Measurements from ENCODE around the gene FOXC2. TPM values are rescaled to one million over a fixed set of nuclear protein-coding genes. Genes with fewer than 3 reads are reported as not detected.

FOXC2 gene
- total and polyA plus RNA-seq, 2 experiments from 2014 or later = 1.2 to 2.5 TPM

GRCh38 chr16:86609115-86609514, 42.5 kb downstream of the FOXC2 start:
- Histone ChIP-seq H3K4me2 (ENCODE audit: unreplicated experiment) (peak overlapping the region; percentile 39), H3K4me1 (ENCODE audit: insufficient read depth) (peaks cover 31% of the 10 kb centered on the region), H3K27me3 (replicated peaks; ENCODE audit: insufficient read depth) (no peaks in the 10 kb centered on the region), H3K4me3 (peak overlapping the region; percentile 29; the same call in 1 of the 2 replicates), H4K20me1 (ENCODE audit: insufficient read depth) (no peaks in the 10 kb centered on the region), H3K9ac (peak overlapping the region; percentile 50), H2AFZ (peak overlapping the region; percentile 15), H3K79me2 (ENCODE audit: insufficient read depth) (no peaks in the 10 kb centered on the region), H3K9me3 (ENCODE audit: low read depth) (no peaks in the 10 kb centered on the region), H3K9me2 (ENCODE audit: insufficient read depth) (no peaks in the 10 kb centered on the region), H3K27ac (peak overlapping the region; percentile 81), H3K36me3 (ENCODE audit: low read depth) (no peaks in the 10 kb centered on the region), H3F3A (ENCODE audit: insufficient read depth) (peaks cover 14% of the 10 kb centered on the region)
- TF ChIP-seq EZH2phosphoT487 (IDR thresholded peaks at IDR 0.05; ENCODE audit: insufficient read depth, low read depth) (no peak), EZH2 (IDR thresholded peaks at IDR 0.05; ENCODE audit: insufficient read depth, poor library complexity, severe bottlenecking) (no peak)
- in situ Hi-C loops (cut with MboI) = no loop called here
- peak; percentile 86 for DNase-seq
- WGBS, 2 experiments (ENCODE audit: low coverage in 1 of 2, low lambda C conversion rate in 2 of 2, missing lambda C conversion rate in 2 of 2) = 30 to 37% methylated on average over 6 of the region's 6 CpGs

DNA sequence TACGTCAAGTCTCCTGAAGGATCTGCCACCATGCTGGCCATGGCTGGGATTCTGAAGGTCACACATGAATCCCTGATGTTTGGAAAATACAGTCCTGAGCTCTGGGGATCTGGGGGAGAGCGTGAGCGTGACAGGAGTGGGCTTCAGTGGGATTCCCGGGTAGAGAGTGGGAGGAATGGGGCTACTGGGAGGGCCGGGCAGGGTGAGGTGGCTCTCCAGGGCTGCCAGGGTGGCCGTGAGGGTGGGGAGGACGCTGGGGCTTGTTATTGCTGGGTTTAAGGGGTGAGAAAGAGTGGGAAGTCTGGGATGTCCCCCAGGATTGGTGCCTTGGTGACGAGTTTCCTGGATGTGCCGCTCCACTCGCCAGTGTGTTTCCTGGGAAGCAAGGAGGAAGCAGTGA, 43.0 kb downstream of the FOXC2 start:
- peaks cover 14% of the 10 kb centered on the region for H3F3A ChIP-seq (ENCODE audit: insufficient read depth)
- TF ChIP-seq EZH2phosphoT487 (IDR thresholded peaks at IDR 0.05; ENCODE audit: insufficient read depth, low read depth) = no peak
- TF ChIP-seq EZH2 (IDR thresholded peaks at IDR 0.05; ENCODE audit: insufficient read depth, poor library complexity, severe bottlenecking) = no peak
- H3K79me2 ChIP-seq (ENCODE audit: insufficient read depth) = no peaks in the 10 kb centered on the region
- in situ Hi-C loops (cut with MboI) = no loop called here
- no peaks in the 10 kb centered on the region for H4K20me1 ChIP-seq (ENCODE audit: insufficient read depth)
- H3K9me3 ChIP-seq (ENCODE audit: low read depth) = no peaks in the 10 kb centered on the region
- peaks cover 31% of the 10 kb centered on the region for H3K4me1 ChIP-seq (ENCODE audit: insufficient read depth)
- H3K4me3 ChIP-seq = peak overlapping the region; percentile 29; the same call in 1 of the 2 replicates
- H3K9me2 ChIP-seq (ENCODE audit: insufficient read depth) = no peaks in the 10 kb centered on the region
- H3K4me2 ChIP-seq (ENCODE audit: unreplicated experiment) = peak overlapping the region; percentile 39
- H3K9ac ChIP-seq = peak overlapping the region; percentile 50
- DNase-seq = no peak
- H2AFZ ChIP-seq = peak overlapping the region; percentile 15
- peak overlapping the region; percentile 81 for H3K27ac ChIP-seq
- 77 to 91% methylated on average over 7 to 10 of the region's 10 CpGs for WGBS, 2 experiments (ENCODE audit: low coverage in 1 of 2, low lambda C conversion rate in 2 of 2, missing lambda C conversion rate in 2 of 2)
- no peaks in the 10 kb centered on the region for H3K27me3 ChIP-seq (replicated peaks; ENCODE audit: insufficient read depth)
- no peaks in the 10 kb centered on the region for H3K36me3 ChIP-seq (ENCODE audit: low read depth)

DNA sequence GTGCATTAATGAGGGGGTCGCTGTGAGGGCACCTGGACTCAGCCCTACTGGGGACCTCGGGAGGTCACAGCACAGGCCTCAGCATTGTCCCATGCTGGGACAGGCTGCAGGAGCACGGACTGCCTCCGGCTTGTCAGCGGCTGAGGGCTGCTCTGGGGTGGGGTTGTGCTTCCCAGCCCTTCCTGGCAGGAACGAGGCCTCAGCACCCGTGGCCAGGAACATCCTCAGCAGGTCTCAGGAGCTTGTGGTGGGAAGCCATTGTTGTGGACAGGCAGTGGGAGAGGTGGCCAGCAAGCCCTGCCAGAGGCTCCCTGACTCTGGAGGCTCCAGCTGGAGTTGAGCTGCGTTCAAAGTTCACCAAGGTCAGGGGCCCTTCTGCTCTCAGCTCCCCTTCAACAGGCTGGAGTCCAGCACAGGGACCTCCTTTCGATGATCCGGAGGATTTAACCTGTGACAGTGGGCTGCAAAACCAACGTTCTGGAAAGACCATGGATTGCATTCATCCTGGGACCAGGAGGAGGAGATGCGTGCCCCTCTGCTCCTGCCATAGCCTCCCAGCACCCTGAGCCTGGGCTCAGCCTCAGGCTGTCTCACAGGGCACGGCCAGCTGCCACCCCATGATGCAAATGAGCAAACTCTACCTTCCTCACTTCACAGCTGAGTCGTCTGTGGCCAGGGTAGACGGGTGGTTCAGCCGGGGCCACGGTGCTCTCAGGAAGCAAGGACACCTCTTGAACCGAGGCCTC, 44.3 kb downstream of the FOXC2 start:
- no peak overlapping the region for H3K9ac ChIP-seq
- H3K9me3 ChIP-seq (ENCODE audit: low read depth) = no peaks in the 10 kb centered on the region
- peaks cover 14% of the 10 kb centered on the region for H3F3A ChIP-seq (ENCODE audit: insufficient read depth)
- no peak overlapping the region for H3K27ac ChIP-seq
- H3K27me3 ChIP-seq (replicated peaks; ENCODE audit: insufficient read depth) = no peaks in the 10 kb centered on the region
- no peak for TF ChIP-seq EZH2 (IDR thresholded peaks at IDR 0.05; ENCODE audit: insufficient read depth, poor library complexity, severe bottlenecking)
- no peak for TF ChIP-seq EZH2phosphoT487 (IDR thresholded peaks at IDR 0.05; ENCODE audit: insufficient read depth, low read depth)
- H3K4me2 ChIP-seq (ENCODE audit: unreplicated experiment) = no peak overlapping the region
- no peaks in the 10 kb centered on the region for H4K20me1 ChIP-seq (ENCODE audit: insufficient read depth)
- in situ Hi-C loops (cut with MboI) = no loop called here
- WGBS, 2 experiments (ENCODE audit: low coverage in 1 of 2, low lambda C conversion rate in 2 of 2, missing lambda C conversion rate in 2 of 2) = 77 to 78% methylated on average over 18 of the region's 18 CpGs
- no peaks in the 10 kb centered on the region for H3K9me2 ChIP-seq (ENCODE audit: insufficient read depth)
- H3K4me3 ChIP-seq = no peak overlapping the region
- H3K4me1 ChIP-seq (ENCODE audit: insufficient read depth) = peaks cover 31% of the 10 kb centered on the region
- H3K79me2 ChIP-seq (ENCODE audit: insufficient read depth) = no peaks in the 10 kb centered on the region
- DNase-seq = no peak
- H3K36me3 ChIP-seq (ENCODE audit: low read depth) = no peaks in the 10 kb centered on the region
- H2AFZ ChIP-seq = 0 out of 2 replicates have a peak overlapping the region, but pooled peaks have one; percentile 3

DNA sequence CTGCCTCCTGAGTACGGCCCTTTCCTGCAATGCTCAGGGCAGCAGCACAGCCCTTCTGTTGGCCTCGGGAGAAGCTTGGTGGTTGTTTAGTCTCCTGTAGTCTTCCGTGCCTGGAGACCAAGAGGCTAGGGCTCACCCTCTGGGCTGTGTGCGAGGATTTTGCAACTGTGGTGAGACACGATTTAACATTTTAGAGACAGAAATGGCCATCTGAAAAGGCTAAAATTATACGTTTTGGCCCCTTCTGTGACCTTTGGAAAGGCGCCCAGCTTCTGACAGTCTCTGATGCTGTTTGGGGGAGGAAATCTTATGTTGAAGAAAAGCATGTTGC, 44.9 kb downstream of the FOXC2 start:
- Histone ChIP-seq H2AFZ (0 out of 2 replicates have a peak overlapping the region, but pooled peaks have one; percentile 3), H3K27ac (no peak overlapping the region)

More for the DNA sequence above, 44.9 kb downstream of the FOXC2 start:
- H3K27me3 ChIP-seq (replicated peaks; ENCODE audit: insufficient read depth) = no peaks in the 10 kb centered on the region
- peaks cover 14% of the 10 kb centered on the region for H3F3A ChIP-seq (ENCODE audit: insufficient read depth)
- H3K36me3 ChIP-seq (ENCODE audit: low read depth) = no peaks in the 10 kb centered on the region
- 70% methylated on average over 7 of the region's 7 CpGs for WGBS, 2 experiments (ENCODE audit: low coverage in 1 of 2, low lambda C conversion rate in 2 of 2, missing lambda C conversion rate in 2 of 2)
- no peaks in the 10 kb centered on the region for H3K9me2 ChIP-seq (ENCODE audit: insufficient read depth)
- no peaks in the 10 kb centered on the region for H3K79me2 ChIP-seq (ENCODE audit: insufficient read depth)
- no peak overlapping the region for H3K9ac ChIP-seq
- peak; percentile 30 for DNase-seq
- no peak overlapping the region for H3K4me3 ChIP-seq
- H4K20me1 ChIP-seq (ENCODE audit: insufficient read depth) = no peaks in the 10 kb centered on the region
- TF ChIP-seq EZH2 (IDR thresholded peaks at IDR 0.05; ENCODE audit: insufficient read depth, poor library complexity, severe bottlenecking) = no peak
- TF ChIP-seq EZH2phosphoT487 (IDR thresholded peaks at IDR 0.05; ENCODE audit: insufficient read depth, low read depth) = no peak
- in situ Hi-C loops (cut with MboI) = no loop called here
- H3K9me3 ChIP-seq (ENCODE audit: low read depth) = no peaks in the 10 kb centered on the region
- no peak overlapping the region for H3K4me2 ChIP-seq (ENCODE audit: unreplicated experiment)
- peaks cover 31% of the 10 kb centered on the region for H3K4me1 ChIP-seq (ENCODE audit: insufficient read depth)

All from GM23248 (cell line).